Measurements from ENCODE around the gene COA5.

Gene COA5

DNA sequence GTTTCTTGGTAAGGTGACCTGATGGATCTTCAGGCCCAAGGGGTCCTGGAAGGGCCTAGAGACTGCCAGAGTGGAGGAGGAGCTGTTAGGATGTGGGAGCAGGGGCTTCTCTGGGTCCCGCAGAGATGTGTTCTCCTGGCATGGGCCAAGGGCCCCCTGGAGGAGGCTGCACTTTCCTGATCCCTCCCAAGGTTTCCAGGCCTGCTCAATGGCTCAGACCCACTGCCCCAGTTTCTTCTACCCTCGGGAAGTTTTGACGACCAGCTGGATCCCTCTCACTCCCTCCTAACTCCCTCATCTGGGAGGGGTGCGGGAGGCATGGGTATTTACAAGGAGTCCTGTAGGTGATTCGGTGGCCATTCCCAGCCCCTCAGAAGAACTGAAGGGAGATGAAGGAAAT is 36.1 kb downstream of the COA5 start:
- H3K4me3 ChIP-seq (ENCODE audit: low read depth, low read length): no peak overlapping the region
- TF ChIP-seq, protein P1, sequence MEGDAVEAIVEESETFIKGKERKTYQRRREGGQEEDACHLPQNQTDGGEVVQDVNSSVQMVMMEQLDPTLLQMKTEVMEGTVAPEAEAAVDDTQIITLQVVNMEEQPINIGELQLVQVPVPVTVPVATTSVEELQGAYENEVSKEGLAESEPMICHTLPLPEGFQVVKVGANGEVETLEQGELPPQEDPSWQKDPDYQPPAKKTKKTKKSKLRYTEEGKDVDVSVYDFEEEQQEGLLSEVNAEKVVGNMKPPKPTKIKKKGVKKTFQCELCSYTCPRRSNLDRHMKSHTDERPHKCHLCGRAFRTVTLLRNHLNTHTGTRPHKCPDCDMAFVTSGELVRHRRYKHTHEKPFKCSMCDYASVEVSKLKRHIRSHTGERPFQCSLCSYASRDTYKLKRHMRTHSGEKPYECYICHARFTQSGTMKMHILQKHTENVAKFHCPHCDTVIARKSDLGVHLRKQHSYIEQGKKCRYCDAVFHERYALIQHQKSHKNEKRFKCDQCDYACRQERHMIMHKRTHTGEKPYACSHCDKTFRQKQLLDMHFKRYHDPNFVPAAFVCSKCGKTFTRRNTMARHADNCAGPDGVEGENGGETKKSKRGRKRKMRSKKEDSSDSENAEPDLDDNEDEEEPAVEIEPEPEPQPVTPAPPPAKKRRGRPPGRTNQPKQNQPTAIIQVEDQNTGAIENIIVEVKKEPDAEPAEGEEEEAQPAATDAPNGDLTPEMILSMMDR (IDR thresholded peaks at IDR 0.05; ENCODE audit: low read depth, low read length): no peak

DNA sequence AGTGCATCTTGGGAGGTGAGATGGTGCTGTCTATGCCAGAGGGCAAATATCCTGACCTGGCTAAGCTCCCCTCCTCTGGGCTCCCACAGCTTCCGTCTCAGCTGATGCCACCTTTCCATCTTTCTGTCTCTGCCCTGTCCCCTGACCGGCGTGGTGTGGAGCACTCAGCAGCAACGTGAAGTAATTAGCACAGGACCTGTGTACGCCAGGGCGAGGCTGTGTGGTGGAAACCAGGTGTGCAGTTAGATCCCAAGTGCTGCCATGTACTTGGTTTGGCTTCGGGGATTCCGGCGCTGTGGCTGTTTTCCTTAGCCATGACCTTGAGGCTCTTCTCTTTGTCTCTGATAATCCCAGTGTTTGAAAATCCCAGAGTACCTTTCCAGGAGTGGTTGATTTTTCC is 36.5 kb downstream of the COA5 start:
- TF ChIP-seq, protein P1 (IDR thresholded peaks at IDR 0.05; ENCODE audit: low read depth, low read length): no peak
- H3K4me3 ChIP-seq (ENCODE audit: low read depth, low read length): no peak overlapping the region

DNA sequence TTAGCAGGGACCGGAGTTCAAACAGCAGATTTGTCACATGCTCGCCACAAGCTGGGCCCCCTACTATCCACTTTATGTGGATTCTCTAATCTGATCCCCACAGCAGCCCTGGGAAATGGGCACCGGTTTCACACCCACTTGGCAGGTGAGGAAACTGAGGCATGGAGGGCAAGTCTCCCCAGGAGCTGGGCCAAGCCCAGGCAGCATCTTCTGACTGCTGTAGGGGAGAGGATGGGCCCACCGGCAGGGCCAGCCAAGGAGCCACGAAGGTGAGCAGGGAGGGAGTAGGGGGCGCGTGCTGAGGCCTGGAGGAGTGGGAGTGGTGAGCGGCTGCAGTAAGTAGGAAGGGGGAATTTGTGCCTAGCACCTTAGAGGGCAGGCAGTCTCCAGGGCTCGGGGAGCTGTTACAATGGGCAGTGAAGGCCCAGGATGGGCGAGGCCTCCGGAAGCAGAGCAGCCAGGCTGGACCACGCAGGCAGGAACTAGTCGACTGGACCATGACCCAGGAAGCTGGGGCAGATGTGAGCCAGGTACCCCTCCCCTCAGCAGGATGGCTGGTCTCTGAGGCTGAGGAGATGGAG is 37.1 kb downstream of the COA5 start:
- H3K4me3 ChIP-seq (ENCODE audit: low read depth, low read length): no peak overlapping the region
- TF ChIP-seq, protein P1 (IDR thresholded peaks at IDR 0.05; ENCODE audit: low read depth, low read length): no peak

DNA sequence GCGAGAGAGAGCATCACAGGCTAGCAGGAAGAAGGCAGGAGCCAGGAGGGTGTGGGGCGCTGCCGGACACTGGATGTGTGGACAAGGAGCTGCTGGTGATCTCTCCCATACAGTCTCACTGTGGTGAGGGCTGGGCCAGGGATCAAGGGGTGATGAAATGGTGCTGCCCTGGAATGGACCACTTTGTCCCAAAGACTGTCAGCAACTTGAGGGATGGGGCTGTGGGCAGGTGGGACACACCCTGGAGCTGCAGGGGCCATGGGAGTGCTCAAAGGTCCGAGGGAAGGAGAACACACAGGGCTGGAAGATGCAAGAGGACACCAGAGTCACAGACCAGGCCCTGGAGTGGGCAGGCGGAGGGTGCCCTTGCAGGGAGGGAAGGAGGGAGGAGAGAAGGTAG is 38.0 kb downstream of the COA5 start:
- TF ChIP-seq, protein P1 (IDR thresholded peaks at IDR 0.05; ENCODE audit: low read depth, low read length): no peak
- no peak overlapping the region for H3K4me3 ChIP-seq (ENCODE audit: low read depth, low read length)

DNA sequence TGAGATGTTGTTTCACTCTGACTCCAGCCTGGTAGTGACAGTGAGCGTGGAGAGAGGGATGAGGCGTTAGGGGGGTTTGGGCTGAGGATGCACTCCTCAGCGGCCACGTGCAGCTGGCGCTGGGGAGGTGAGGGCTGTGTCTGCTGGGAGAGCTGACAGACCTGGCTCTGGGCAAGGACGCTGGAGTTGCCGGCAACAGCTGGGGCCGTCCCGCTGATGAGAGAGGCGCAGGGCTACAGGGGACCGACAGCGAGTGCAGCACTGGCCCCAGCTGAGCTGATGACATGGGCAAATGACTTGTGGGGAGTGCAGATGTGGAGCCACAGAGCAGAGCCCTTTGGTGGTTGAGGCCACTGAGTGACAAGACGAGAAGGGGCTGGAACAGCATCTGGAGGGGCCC is 38.4 kb downstream of the COA5 start:
- TF ChIP-seq, protein P1 (IDR thresholded peaks at IDR 0.05; ENCODE audit: low read depth, low read length): no peak
- no peak overlapping the region for H3K4me3 ChIP-seq (ENCODE audit: low read depth, low read length)

DNA sequence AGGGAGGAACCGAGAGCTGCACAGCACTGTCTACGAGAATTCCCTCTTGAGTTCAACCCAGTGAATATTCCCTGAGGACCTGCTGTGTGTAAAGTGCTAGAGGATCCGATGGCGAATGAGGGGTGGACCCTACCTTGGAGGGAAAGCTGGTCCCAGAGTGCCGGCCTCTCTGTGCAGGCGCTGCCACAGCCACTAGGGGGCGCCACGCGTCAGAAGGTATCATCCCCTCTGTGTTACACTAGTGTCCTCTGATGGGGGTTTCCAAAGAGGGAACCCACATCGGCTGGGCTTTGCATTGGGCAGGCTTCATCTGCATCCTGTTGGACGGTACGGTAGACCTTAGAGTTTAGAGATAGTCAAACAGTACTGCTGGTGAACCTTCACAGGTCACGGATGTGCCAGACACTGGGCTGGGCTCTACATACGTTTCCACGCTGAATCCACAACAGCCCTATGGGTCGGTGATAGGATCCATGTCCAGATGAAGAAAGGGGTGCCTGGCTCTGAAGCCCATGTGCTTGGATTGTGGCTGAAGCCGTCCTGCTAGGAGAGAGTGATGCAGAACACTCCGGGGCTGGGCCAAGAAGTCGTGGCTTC is 39.0 kb downstream of the COA5 start:
- TF ChIP-seq, protein P1 (IDR thresholded peaks at IDR 0.05; ENCODE audit: low read depth, low read length): peak; percentile 78
- no peak overlapping the region for H3K4me3 ChIP-seq (ENCODE audit: low read depth, low read length)

DNA sequence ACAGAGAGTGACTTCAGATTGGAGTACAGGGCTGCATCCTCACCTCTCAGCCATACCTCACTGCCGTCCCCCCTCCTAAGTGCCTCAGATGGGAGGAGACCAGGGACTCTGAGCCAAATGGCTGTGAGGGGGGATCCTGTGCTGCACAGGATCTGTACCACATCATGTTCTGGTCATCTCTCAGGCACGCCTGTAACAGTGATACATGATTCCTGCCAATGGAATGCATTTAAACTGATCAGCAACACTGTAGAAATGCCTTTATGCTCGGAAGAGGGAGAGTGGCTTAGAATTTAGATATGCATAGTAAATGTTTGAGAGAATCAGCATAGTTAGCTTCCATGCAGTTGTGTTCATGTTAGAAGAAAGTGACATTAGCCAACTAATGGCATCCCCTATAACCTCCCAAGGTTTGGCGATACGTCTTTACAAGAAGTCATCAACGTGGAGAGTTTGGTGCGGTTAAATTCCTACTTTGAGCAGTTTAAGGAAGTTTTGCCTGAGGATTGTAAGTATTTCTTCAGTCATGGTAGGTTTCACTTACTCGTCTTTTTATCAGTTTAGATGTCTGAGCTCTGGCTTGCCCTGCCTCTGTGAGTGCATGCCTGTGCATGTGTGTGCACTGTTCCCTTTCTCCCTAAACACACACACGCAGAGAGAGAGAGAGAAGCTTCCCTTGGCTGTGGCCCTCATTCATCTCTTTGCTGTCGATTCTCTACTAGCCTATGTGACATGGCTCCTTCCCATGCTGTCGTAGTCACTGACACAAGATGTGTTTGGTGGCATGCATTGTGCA is 40.0 kb downstream of the COA5 start:
- H3K4me3 ChIP-seq (ENCODE audit: low read depth, low read length): no peak overlapping the region

More for the DNA sequence above, 40.0 kb downstream of the COA5 start:
- TF ChIP-seq, protein P1 (IDR thresholded peaks at IDR 0.05; ENCODE audit: low read depth, low read length): no peak

Data from WI38 (cell line).